ENCODE measurements around the gene MLLT3. TPM values are rescaled to one million over a fixed set of nuclear protein-coding genes. Genes with fewer than 3 reads are reported as not detected.

Gene MLLT3
- total RNA-seq, 6 experiments from 2014 or later = 0.43 to 2.5 (median 1.2) TPM

DNA sequence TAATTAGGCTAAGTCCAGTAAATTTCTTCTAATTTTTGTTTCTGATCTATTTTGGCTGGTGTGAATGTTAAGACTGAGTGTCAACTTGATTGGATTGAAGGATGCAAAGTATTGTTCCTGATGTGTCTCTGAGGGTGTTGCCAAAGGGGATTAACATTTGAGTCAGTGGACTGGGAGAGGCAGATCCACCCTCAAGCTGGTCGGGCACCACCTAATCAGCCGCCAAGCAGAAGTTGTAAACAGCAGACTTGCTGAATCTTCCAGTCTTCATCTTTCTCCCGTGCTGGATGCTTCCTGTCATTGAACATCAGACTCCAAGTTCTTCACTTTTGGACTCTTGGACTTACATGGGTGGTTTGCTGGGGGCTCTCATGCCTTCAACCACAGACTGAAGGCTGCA, 21.4 kb upstream of the MLLT3 start:
- no peaks in the 10 kb centered on the region for H3K27me3 ChIP-seq
- H3K9me3 ChIP-seq = no peaks in the 10 kb centered on the region
- WGBS (ENCODE audit: insufficient coverage, low coverage, low lambda C conversion rate, missing lambda C conversion rate) = 73% methylated on average over 3 of the region's 3 CpGs
- H3K27ac ChIP-seq = no peak overlapping the region
- intact Hi-C loops (cut with DNase I) = no loop called here
- TF ChIP-seq POLR2A (IDR thresholded peaks at IDR 0.05) = no peak
- TF ChIP-seq, protein P1, sequence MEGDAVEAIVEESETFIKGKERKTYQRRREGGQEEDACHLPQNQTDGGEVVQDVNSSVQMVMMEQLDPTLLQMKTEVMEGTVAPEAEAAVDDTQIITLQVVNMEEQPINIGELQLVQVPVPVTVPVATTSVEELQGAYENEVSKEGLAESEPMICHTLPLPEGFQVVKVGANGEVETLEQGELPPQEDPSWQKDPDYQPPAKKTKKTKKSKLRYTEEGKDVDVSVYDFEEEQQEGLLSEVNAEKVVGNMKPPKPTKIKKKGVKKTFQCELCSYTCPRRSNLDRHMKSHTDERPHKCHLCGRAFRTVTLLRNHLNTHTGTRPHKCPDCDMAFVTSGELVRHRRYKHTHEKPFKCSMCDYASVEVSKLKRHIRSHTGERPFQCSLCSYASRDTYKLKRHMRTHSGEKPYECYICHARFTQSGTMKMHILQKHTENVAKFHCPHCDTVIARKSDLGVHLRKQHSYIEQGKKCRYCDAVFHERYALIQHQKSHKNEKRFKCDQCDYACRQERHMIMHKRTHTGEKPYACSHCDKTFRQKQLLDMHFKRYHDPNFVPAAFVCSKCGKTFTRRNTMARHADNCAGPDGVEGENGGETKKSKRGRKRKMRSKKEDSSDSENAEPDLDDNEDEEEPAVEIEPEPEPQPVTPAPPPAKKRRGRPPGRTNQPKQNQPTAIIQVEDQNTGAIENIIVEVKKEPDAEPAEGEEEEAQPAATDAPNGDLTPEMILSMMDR (IDR thresholded peaks at IDR 0.05) = no peak
- H3K36me3 ChIP-seq = no peaks in the 10 kb centered on the region
- ATAC-seq (no peak), DNase-seq (no peak)
- no peak overlapping the region for H3K4me3 ChIP-seq
- H3K4me1 ChIP-seq = no peaks in the 10 kb centered on the region

DNA sequence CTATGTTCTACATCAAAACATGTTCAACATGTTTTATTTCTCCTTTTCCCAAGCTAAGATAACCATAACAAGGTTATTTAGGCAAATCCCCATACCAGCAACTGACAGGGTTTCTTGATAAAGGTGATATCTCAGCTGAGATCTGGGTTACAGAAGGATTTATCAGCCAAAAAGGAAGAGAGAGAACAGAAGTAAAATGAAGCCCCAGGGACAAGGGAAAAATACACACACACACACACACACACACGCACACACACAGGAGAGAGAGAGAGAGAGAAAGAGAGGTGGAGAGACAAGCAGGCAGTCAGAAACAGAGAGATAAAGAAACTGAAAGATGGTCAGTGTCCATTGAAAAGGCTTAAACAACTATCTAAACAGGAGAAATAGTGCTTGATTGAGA, 19.7 kb upstream of the MLLT3 start:
- intact Hi-C loops (cut with DNase I) = no loop called here
- Histone ChIP-seq H3K4me1 (no peaks in the 10 kb centered on the region), H3K9me3 (no peaks in the 10 kb centered on the region), H3K36me3 (no peaks in the 10 kb centered on the region), H3K27ac (no peak overlapping the region), H3K27me3 (no peaks in the 10 kb centered on the region), H3K4me3 (no peak overlapping the region)
- ATAC-seq (no peak), DNase-seq (no peak)
- TF ChIP-seq, protein P1 (IDR thresholded peaks at IDR 0.05) = no peak
- no peak for TF ChIP-seq POLR2A (IDR thresholded peaks at IDR 0.05)
- WGBS (ENCODE audit: insufficient coverage, low coverage, low lambda C conversion rate, missing lambda C conversion rate) = 57% methylated on average over 1 of the region's 1 CpG

DNA sequence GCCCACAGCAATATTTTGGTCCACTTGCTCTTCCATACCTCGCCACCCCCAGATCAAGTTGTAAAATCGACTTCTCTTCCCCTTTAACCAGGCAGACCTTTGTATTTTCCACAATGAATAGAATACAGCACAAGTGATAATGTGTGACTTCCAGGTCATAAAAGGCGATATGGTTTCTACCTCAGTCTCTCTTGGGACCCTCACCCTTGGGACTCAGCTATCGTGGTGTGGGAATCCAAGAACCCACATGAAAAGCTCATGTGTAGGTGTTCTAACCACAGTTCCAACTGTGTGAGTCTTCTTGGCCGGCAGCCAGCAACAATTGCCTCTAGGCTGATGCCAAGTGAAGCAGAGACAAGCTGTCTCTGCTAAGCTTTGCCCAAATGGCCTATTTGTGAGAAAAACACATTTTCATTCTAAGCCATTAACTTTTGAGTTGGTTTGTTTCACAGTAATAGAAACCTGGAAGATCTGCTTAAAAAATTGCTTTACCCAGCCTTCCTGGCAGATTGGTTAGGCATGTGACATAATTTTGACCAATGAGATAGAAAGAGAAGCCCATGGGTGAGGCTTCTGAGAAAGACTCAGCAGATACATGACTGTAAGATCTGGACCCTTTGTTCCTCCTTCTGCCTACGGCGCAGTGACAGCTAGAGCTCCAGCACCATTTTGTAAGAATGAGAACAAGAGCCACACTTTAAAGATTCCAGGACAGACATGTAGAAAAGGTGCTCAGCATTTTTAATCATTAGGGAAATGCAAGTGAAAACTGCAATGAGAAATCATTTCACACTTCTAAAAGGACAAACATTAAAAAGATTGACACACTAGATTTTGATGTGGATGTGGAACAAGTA, 18.3 kb upstream of the MLLT3 start:
- DNase-seq = peak in 2 of 3 donors; percentile 50 to 53
- Histone ChIP-seq H3K9me3 (no peaks in the 10 kb centered on the region), H3K27ac (no peak overlapping the region), H3K27me3 (no peaks in the 10 kb centered on the region), H3K36me3 (no peaks in the 10 kb centered on the region), H3K4me3 (no peak overlapping the region), H3K4me1 (no peaks in the 10 kb centered on the region)
- peak in 1 of 4 donors; percentile 26 for ATAC-seq
- 64% methylated on average over 7 of the region's 7 CpGs for whole genome bisulfite sequencing (ENCODE audit: insufficient coverage, low coverage, low lambda C conversion rate, missing lambda C conversion rate)
- intact Hi-C loops (cut with DNase I) = no loop called here
- no peak for TF ChIP-seq POLR2A (IDR thresholded peaks at IDR 0.05)
- TF ChIP-seq, protein P1 (IDR thresholded peaks at IDR 0.05) = no peak

DNA sequence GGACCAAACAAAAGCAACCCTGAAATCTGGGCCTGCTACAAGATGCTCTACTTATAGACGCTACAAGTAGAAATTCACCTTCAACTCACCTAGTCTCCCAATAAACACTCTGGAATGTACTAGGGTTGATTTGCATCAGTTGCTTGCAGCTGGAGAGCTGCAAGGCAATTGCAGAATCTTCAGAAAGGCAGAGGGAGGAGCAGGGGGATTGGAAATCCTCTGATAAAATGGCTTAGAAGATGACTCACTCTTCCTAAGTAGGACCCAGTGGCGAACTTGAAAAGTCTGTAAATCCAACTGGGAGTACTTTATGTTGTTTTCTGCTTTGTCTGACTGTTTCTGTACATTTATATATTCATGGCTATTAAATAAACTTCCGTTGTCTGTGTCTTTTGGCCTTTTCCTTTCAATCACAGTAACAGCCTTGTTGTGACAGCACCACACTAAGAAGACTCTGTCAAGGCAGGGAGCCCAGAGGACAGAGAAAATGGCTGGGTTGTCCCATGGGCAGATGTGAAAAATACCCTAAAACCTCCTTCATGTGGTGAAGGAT, 14.7 kb upstream of the MLLT3 start:
- ATAC-seq (no peak), DNase-seq (no peak)
- no peaks in the 10 kb centered on the region for H3K4me1 ChIP-seq
- H3K9me3 ChIP-seq = no peaks in the 10 kb centered on the region
- H3K27me3 ChIP-seq = no peaks in the 10 kb centered on the region
- no peak overlapping the region for H3K4me3 ChIP-seq
- TF ChIP-seq POLR2A (IDR thresholded peaks at IDR 0.05) = no peak
- TF ChIP-seq, protein P1 (IDR thresholded peaks at IDR 0.05) = no peak
- 73% methylated on average over 3 of the region's 3 CpGs for WGBS (ENCODE audit: insufficient coverage, low coverage, low lambda C conversion rate, missing lambda C conversion rate)
- H3K36me3 ChIP-seq = no peaks in the 10 kb centered on the region
- intact Hi-C loops (cut with DNase I) = no loop called here
- no peak overlapping the region for H3K27ac ChIP-seq

Measured in right lobe of liver (tissue), 6 donors.